Heart left ventricle (tissue), 16 donors: ENCODE data around the gene COL15A1. TPM values are rescaled to one million over a fixed set of nuclear protein-coding genes. Genes with fewer than 3 reads are reported as not detected.
"Not testable (repeated sequence)": the region's sequence is repeated elsewhere in the genome, so short reads cannot be mapped to it uniquely, and the experiment has no call there.

ENCODE experiments used
- ATAC-seq, 4 donors: fragments of 200-7000 bp; cut with Tn5 transposase; one replicate each; pipeline ENCODE4 v1.9.1; 2020 to 2022; ENCODE audit warnings: moderate library complexity in 4 of 4, mild to moderate bottlenecking in 3 of 4, moderate number of reproducible peaks in 1 of 4
- DNase-seq, 5 donors: peaks; one replicate each; pipeline ENCODE4 v3.0.0-alpha.2; 2020
- H3K27ac ChIP-seq, 12 donors: fragments of 200-600 bp; sonication (generic) in 4 of 12; one replicate each; pipeline versions ENCODE4 v1.5.0 to v1.8.0; 2016 to 2022; ENCODE audit warnings: mild to moderate bottlenecking in 2 of 12
- H3K27me3 ChIP-seq, 9 donors: fragments of 200-600 bp; sonication (generic) in 2 of 9; one replicate each; pipeline versions ENCODE4 v1.5.1 to v1.8.0; 2016 to 2022; ENCODE audit warnings: mild to moderate bottlenecking in 3 of 9
- H3K36me3 ChIP-seq, 9 donors: fragments of 200-600 bp; sonication (generic) in 2 of 9; one replicate each; pipeline versions ENCODE4 v1.5.0 to v1.8.0; 2018 to 2022; ENCODE audit warnings: mild to moderate bottlenecking in 2 of 9
- H3K4me1 ChIP-seq, 12 donors: fragments of 200-600 bp; sonication (generic) in 4 of 12; one replicate each; pipeline versions ENCODE4 v1.5.0 to v1.8.0; 2016 to 2022; ENCODE audit warnings: mild to moderate bottlenecking in 3 of 12
- H3K4me3 ChIP-seq, 12 donors: fragments of 200-600 bp; sonication (generic) in 4 of 12; one replicate each; pipeline versions ENCODE4 v1.5.0 to v1.8.0; 2017 to 2022; ENCODE audit warnings: mild to moderate bottlenecking in 9 of 12, moderate library complexity in 4 of 12
- H3K9me3 ChIP-seq, 12 donors: fragments of 200-600 bp; sonication (generic) in 4 of 12; one replicate each; pipeline versions ENCODE4 v1.5.0 to v1.8.0; 2016 to 2022; ENCODE audit warnings: mild to moderate bottlenecking in 1 of 12
- POLR2A ChIP-seq, 2 donors: fragments of 450-650 bp; IDR thresholded peaks; one replicate each; pipeline ENCODE4 v1.6.1; 2017; ENCODE audit warnings: antibody characterized with exemption in 2 of 2, mild to moderate bottlenecking in 2 of 2, moderate library complexity in 2 of 2
- WGBS, 4 donors: extraction: QIAGEN DNeasy Blood & Tissue Kit in 2 of 4; methylation state at CpG; one replicate each; pipeline versions ENCODE4 v1.1.5 to v1.1.7; 2013 to 2018; 5-methylcytosine and 5-hydroxymethylcytosine counted together
- intact Hi-C, 10 donors: fragments of 100-400 bp; cut with DNase I; formaldehyde crosslinking; loops; one replicate each; pipeline versions ENCODE4 v1.11.1 to v1.14.2; 2022
- polyA plus RNA-seq, 2 donors: library from polyadenylated mRNA; stranded (reverse); fragments of 200-250 nt; gene quantifications; one replicate each; pipeline ENCODE4 v1.2.3, GENCODE V29; 2013
- total RNA-seq, 9 donors: library from RNA; depleted of rRNA in 2 of 9; stranded (reverse); fragments of >200 nt in 2 of 9; fragmentation: NEBNext Ultra II Directional in 3 of 9; extraction: Animal tissue kit (Norgen Biotek cat#: 25700) in 3 of 9; gene quantifications; one replicate each; pipeline versions ENCODE4 v1.1.0 to v1.2.4, GENCODE V29; 2016 to 2023
- TF ChIP-seq, protein P1 (sequence below), 12 donors: fragments of 200-600 bp; sonication (generic) in 4 of 12; IDR thresholded peaks; one replicate each; pipeline versions ENCODE4 v1.5.0 to v1.8.0; 2018 to 2022; ENCODE audit warnings: antibody characterized with exemption in 12 of 12, mild to moderate bottlenecking in 5 of 12
- donor health status: ischemic (EF 13 %, LVEDD 7.1; RV severe dilation, severe dysfunction).
- donor health status: healthy with polysubstance abuse.
- donor health status: DM: no; HTN: yes; CAD: no.
- donor health status: DM: no; HTN: no; CAD: no.
- donor health status: ischemic (EF 25% LVEDD 6.9; RV normal size, moderate dysfunction).
- donor health status: ischemic (EF 25% LVEDD 5.7; RV mildly dilated, moderate dysfunction).
- donor health status: healthy.
- donor health status: DM: yes; HTN: yes; CAD: no.
- donor health status: ischemic (EF 35%, LVEDD 5.7; RV mildly dilated, moderate dysfunction).
- donor health status: nonischemic (EF 11% LVEDD 7.7; RV severe dilation, severe dysfunction).
- donor health status: DM: yes; HTN: yes; CAD: no.
- donor health status: PGD.
- donor health status: ischemic (EF 29% LVEDD 5.4; RV normal size, mild dysfunction).
- donor health status: nonischemic (EF 23%, LVEDD 6.1; RV moderate dilation, normal function).

COL15A1 gene
- total and polyA plus RNA-seq, 11 donors: 12.4 to 81.0 (median 38.8) TPM

DNA sequence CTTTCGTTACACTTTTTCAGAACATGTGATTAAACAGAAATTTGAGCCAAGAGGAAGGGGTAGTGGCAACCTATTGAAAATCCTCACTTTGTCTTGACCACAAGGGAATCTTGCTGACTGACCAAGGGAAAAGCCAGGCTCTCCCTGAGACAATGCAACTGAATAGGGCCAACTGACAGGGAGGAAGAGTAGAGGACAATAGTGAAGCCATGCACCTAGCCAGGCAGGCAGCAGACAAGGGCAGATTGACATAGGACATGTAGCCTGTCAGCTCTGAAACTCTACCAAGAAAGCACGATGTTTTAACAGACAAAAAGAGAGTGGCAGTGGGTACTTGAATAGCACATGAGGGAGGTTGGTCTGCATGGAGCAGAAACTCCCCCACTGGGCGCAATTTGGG is 152.7 kb downstream of the COL15A1 start:
- intact Hi-C loops: no loop called here
- DNase-seq: no peak
- H3K27me3 ChIP-seq: no peaks in the 10 kb centered on the region
- TF ChIP-seq, protein P1, sequence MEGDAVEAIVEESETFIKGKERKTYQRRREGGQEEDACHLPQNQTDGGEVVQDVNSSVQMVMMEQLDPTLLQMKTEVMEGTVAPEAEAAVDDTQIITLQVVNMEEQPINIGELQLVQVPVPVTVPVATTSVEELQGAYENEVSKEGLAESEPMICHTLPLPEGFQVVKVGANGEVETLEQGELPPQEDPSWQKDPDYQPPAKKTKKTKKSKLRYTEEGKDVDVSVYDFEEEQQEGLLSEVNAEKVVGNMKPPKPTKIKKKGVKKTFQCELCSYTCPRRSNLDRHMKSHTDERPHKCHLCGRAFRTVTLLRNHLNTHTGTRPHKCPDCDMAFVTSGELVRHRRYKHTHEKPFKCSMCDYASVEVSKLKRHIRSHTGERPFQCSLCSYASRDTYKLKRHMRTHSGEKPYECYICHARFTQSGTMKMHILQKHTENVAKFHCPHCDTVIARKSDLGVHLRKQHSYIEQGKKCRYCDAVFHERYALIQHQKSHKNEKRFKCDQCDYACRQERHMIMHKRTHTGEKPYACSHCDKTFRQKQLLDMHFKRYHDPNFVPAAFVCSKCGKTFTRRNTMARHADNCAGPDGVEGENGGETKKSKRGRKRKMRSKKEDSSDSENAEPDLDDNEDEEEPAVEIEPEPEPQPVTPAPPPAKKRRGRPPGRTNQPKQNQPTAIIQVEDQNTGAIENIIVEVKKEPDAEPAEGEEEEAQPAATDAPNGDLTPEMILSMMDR (IDR thresholded peaks at IDR 0.05): no peak
- no peak for TF ChIP-seq POLR2A (IDR thresholded peaks at IDR 0.05)
- peaks cover 0 to 17% (median 0%) of the 10 kb centered on the region in 12 donors for H3K4me1 ChIP-seq
- H3K9me3 ChIP-seq: peaks cover 0 to 9% (median 0%) of the 10 kb centered on the region in 12 donors
- no peak for ATAC-seq
- H3K4me3 ChIP-seq: no peak overlapping the region
- H3K36me3 ChIP-seq: no peaks in the 10 kb centered on the region
- 76 to 80% (median 78%) methylated on average over 3 of the region's 3 CpGs for WGBS, 4 donors
- no peak overlapping the region for H3K27ac ChIP-seq

DNA sequence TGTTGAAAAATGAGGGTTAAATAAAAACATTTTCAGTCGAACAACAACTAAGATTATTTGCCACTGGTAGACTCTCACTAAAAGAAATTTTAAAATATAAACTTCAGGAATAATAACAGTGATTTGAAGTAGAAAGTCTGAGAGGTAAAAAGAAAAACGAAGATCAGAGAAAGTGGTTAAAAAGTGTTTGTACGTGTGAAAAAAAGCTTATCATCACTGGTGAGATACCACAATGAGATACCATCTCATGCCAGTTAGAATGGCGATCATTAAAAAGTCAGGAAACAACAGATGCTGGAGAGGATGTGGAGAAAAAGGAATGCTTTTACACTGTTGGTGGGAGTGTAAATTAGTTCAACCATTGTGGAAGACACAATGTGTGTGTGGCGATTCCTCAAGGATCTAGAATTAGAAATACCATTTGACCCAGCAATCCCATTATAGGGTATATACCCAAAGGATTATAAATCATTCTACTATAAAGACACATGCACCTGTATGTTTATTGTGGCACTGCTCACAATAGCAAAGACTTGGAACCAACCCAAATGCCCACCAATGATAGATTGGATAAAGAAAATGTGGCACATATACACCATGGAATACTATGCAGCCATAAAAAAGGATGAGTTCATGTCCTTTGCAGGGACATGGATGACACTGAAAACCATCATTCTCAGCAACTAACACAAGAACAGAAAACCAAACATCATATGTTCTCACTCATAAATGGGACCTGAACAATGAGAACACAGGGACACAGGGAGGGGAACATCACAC is 156.3 kb downstream of the COL15A1 start:
- H3K4me1 ChIP-seq: peaks cover 0 to 24% (median 12%) of the 10 kb centered on the region in 12 donors
- WGBS, 4 donors: 89 to 93% (median 92%) methylated on average over 5 of the region's 5 CpGs
- not testable (repeated sequence) for H3K4me3 ChIP-seq, H3K36me3 ChIP-seq, H3K9me3 ChIP-seq, H3K27me3 ChIP-seq, DNase-seq, ATAC-seq, H3K27ac ChIP-seq
- intact Hi-C loops: loop anchor here in 1 of 10 donors (10.0 kb wide), 1 partner anchor 95 kb away; no protein-coding TSS in a partner anchor

DNA sequence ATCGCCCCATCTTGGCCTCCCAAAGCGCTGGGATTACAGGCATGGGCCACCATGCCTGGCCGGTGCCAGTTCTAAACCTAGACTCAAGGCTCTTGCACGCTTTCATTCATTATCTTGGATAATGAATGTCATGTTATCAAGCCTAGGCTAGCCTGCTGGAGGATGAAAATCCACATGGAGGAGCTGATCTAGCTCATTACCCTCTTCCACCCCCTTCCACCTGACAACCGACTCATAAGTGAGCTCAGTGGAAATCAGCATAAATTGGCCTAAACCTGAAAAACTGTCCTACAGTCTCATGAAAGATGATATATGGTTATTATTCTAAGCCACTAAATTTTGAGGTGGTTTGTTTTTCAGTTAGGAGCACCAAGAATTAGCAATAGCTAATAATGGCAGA is 157.6 kb downstream of the COL15A1 start:
- Histone ChIP-seq H3K4me3 (no peak overlapping the region), H3K36me3 (no peaks in the 10 kb centered on the region), H3K4me1 (peaks cover 0 to 29% (median 14%) of the 10 kb centered on the region in 12 donors), H3K27ac (no peak overlapping the region), H3K27me3 (no peaks in the 10 kb centered on the region), H3K9me3 (peaks cover 0 to 9% (median 0%) of the 10 kb centered on the region in 12 donors)
- TF ChIP-seq, protein P1 (IDR thresholded peaks at IDR 0.05): no peak
- TF ChIP-seq POLR2A (IDR thresholded peaks at IDR 0.05): no peak
- intact Hi-C loops: loop anchor here in 1 of 10 donors (10.0 kb wide), 1 partner anchor 96 kb away; no protein-coding TSS in a partner anchor
- DNase-seq: no peak
- 95 to 99% (median 96%) methylated on average over 5 of the region's 5 CpGs for WGBS, 4 donors
- no peak for ATAC-seq

DNA sequence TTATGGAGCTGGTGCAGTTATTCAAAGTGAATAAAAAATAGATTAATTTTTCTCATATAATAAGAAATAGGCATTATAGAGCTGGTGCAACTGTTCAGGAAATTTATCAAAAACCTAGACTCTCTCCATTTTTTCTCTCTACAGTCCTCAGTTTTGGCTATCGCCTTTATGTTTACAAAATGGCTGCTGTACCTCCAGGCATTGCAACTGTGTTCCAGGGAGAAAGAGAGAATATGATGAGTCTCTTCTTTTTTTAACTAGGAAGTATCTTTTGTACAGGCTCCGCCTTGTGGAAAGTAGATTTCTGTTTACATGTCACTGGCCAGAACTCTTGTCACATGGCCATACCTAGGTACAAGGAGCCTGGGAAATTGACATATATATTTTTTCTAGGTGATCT is 158.1 kb downstream of the COL15A1 start:
- Histone ChIP-seq H3K9me3 (peaks cover 0 to 9% (median 0%) of the 10 kb centered on the region in 12 donors), H3K4me1 (peaks cover 0 to 29% (median 20%) of the 10 kb centered on the region in 12 donors), H3K27ac (no peak overlapping the region), H3K4me3 (no peak overlapping the region), H3K27me3 (no peaks in the 10 kb centered on the region), H3K36me3 (no peaks in the 10 kb centered on the region)
- DNase-seq (no peak), ATAC-seq (no peak)
- no peak for TF ChIP-seq POLR2A (IDR thresholded peaks at IDR 0.05)
- TF ChIP-seq, protein P1 (IDR thresholded peaks at IDR 0.05): no peak
- WGBS, 4 donors: 98 to 99% (median 99%) methylated on average over 2 of the region's 2 CpGs
- intact Hi-C loops: loop anchor here in 1 of 10 donors (10.0 kb wide), 1 partner anchor 97 kb away; no protein-coding TSS in a partner anchor
